ENCODE results near the gene SLF1.
"Not testable (repeated sequence)": the region's sequence is repeated elsewhere in the genome, so short reads cannot be mapped to it uniquely, and the experiment has no call there.

The SLF1 gene

DNA sequence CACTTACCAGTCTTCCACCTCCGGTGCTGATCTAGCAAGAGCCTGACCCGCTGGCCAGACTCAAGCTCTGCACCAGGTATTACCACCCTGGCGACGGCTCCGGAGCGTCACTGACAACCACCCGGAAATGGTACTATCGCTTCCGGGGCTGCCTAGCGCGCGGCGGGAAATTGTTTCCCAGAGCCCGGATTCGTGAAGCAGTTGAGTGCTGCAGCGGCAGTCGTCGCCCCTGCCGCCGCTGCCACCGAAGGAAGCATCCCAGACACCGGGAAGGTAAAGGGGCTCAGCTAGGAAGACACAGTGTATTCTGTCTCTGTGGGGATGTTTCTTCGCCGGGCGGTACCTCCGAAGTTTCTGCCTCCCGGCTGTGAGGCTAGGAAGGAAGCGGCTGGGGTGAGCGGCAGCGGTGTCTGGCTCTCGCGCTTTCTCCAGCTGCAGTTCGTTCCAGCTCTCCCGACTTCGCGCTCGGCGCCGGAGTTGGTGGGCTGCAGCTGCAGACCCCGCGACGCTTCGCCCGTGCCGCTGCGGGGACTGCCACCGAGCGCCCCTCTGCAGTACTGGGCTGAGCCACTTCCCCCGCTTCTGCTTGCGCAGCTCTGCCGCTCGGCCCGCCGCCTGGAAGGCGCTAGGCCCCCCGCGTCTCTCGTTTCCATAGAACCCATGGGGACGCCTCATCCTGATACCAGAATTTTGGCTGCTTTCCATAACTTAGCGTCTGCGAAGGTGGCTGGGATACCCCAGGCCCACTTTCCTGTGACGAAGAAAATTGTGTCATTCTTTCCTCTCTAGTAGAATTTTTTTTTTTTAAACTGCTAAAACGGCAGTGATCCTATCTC, at the start of gene SLF1, which contains the start of gene KIAA0825:
SLF1 (plus strand) TSS at position 177 of the 836 bp plus-strand sequence. CDS start 10,142 bp downstream, outside the sequence.
KIAA0825 (minus strand) TSS at position 112 of the 836 bp plus-strand sequence. CDS start 81,478 bp downstream, outside the sequence.
- in situ Hi-C loops (cut with HindIII; ENCODE audit: low sequenced_read_pairs), result no loop called here

DNA sequence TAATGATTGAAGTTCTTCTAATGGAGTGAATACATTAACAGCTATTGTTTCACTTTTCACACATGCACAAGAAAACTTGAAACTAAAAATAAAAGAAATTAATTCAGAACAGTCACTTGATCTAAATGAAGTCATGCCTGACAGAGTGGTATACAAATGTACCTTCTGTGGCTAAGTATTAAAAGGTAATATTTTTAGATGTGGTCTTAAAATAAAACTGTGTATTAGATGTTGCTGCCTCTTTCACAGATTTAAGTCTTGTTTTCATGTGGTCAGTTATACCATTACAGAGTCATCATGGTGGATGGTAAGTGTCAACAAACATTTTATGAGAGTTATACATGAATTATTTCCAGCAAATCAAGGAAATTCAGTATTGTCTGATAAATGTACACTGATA, 47.1 kb upstream of the SLF1 start:
- in situ Hi-C loops (cut with HindIII; ENCODE audit: low sequenced_read_pairs), result no loop called here

DNA sequence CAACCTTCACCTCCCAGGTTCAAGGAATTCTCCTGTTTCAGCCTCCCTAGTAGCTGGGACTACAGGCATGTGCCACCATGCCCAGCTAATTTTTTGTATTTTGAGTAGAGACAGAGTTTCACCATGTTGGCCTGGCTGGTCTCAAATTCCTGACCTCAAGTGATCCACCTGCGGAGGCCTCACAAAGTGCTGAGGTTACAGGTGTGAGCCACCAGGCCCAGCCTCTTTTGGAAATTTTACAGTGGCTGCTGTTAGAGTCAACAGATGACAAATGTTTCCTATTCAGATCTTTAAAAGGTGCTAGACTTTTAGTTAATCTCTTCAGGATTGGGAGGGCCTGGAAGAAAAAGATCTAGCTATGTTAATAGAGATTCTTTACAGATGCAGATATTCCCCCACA, 45.1 kb upstream of the SLF1 start:
- in situ Hi-C loops (cut with HindIII; ENCODE audit: low sequenced_read_pairs), result not testable (repeated sequence)

- in situ Hi-C loops (cut with HindIII; ENCODE audit: low sequenced_read_pairs), result no loop called here
Measured at GRCh38 chr5:94575196-94575595, 43.3 kb upstream of the SLF1 start.

DNA sequence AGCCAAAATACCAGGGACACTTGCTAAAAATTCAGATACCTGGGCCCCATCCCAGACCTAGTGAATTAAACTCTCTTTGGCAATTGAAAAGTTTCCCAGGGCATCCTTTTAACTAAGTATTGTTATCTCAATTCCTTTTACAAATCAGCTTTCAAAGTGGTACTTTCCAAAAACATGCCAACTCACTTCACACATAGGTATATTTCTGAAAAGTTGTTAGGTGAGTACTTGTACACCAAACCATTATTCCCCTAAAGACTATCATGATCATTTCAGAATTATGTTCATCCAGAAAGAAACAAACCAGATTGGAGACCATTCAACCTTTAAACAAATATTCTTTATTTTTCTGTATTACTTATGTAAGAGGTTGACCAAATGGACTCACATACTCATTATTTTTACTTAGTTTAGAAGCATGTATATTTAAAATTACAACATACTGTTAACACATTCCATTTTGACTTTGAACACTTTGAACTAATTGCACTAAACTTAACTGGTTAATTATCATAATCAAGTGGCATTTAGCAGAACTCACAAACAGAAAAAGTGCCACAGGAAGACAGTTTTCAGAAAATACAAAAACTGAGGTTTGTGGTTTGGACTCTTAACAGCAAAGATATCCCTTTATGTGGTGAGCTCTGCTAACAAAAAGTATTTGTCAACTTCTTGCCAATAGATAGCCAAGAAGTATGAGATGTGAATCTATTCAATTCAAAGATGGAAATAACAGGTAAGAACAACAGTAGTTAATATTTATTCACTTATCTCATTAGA, 40.8 kb upstream of the SLF1 start:
- in situ Hi-C loops (cut with HindIII; ENCODE audit: low sequenced_read_pairs), result no loop called here

GRCh38 chr5:94595281-94595840, 23.1 kb upstream of the SLF1 start:
- in situ Hi-C loops (cut with HindIII; ENCODE audit: low sequenced_read_pairs), result no loop called here

- in situ Hi-C loops (cut with HindIII; ENCODE audit: low sequenced_read_pairs), result no loop called here
Measured at GRCh38 chr5:94613583-94613982, 4.9 kb upstream of the SLF1 start.

- in situ Hi-C loops (cut with HindIII; ENCODE audit: low sequenced_read_pairs), result no loop called here
Measured at GRCh38 chr5:94614156-94614805, 4.2 kb upstream of the SLF1 start.

GRCh38 chr5:94615862-94616261, 2.6 kb upstream of the SLF1 start:
- in situ Hi-C loops (cut with HindIII; ENCODE audit: low sequenced_read_pairs), result no loop called here

DNA sequence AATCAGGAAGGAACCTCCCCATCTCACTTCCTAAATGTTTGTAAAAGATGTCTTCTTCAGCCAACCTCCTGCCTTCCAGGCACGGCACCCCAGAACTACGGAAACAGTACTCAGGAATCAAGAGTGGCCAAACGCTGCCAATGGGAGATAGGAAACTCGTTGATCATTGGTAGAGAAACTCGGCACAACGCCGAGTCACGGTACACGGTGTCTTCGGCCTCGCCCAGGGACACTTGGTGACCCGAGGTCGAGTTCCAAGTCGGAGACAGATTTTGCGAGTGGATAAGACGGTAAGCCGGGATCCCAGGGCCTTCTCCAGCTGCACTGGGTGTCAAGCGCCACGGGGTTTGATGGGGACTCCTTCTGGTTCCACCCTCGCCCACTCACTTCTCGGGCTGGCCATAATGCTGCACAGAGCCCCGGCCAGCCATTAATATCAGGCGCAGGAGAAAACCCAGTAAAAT, 408 bp upstream of the SLF1 start:
- in situ Hi-C loops (cut with HindIII; ENCODE audit: low sequenced_read_pairs), result no loop called here

- in situ Hi-C loops (cut with HindIII; ENCODE audit: low sequenced_read_pairs), result no loop called here
Measured at GRCh38 chr5:94620256-94620655, 1.8 kb downstream of the SLF1 start.

DNA sequence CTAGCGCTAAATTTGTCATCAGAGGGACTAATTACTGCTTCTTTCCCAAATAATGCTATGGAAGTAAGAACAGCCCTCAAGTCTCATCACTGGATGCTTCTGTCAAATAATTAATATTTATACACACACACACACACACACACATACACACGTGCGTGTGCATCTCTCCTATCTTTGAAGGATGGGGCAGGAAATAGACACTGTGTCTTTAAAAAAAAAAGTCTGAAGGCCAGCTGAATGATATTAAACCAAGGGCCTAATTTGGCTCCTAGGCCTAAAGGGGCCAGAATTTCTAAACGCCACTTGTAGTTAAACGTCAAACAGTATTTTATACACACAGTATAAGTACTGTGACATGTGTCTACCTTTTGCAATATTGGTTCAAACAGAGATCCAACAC, 3.3 kb downstream of the SLF1 start:
- in situ Hi-C loops (cut with HindIII; ENCODE audit: low sequenced_read_pairs), result no loop called here

DNA sequence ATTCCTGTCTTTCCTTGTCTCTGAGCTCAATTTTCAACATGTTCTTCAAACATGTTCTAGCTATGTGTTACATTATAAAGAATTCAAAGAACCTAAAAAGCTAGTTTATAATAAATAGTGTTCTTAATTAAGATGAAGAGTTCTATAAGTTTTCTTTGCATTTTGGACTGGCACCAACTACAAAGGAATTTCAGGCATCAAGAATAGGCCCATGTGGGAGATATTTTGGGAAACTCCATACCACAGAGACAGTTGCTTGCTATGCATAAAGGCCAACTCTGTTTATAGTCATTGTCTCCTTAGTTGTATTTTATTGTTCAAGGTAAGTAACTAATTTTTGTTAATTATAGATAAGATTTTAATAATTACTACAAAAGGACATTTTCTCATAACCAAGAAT, 4.5 kb downstream of the SLF1 start:
- in situ Hi-C loops (cut with HindIII; ENCODE audit: low sequenced_read_pairs), result no loop called here

DNA sequence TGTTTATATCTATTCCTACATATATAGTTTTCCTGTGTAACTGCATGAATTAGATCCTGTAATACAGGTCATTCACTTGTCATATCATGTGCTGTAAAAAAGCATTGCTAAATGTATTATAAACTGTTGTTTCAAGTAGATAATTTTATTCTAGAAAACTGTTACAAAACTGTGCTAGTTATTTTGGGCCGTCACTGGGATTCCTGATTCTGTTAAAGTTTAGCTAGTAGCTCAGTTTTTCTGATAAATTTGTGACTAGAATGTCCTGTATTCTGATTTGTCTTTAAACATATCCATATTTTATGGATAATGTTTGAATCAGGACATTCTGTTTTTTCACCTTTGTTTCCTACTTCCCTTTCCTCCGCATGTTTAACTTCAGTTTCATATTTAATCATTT, 5.4 kb downstream of the SLF1 start:
- in situ Hi-C loops (cut with HindIII; ENCODE audit: low sequenced_read_pairs), result no loop called here

GRCh38 chr5:94627191-94627590, 8.7 kb downstream of the SLF1 start:
- in situ Hi-C loops (cut with HindIII; ENCODE audit: low sequenced_read_pairs), result no loop called here

GRCh38 chr5:94632024-94632423, 13.6 kb downstream of the SLF1 start:
- in situ Hi-C loops (cut with HindIII; ENCODE audit: low sequenced_read_pairs), result no loop called here

GRCh38 chr5:94640176-94640575, 21.7 kb downstream of the SLF1 start:
- in situ Hi-C loops (cut with HindIII; ENCODE audit: low sequenced_read_pairs), result no loop called here

- in situ Hi-C loops (cut with HindIII; ENCODE audit: low sequenced_read_pairs), result no loop called here
Measured at GRCh38 chr5:94645053-94645452, 26.6 kb downstream of the SLF1 start.

DNA sequence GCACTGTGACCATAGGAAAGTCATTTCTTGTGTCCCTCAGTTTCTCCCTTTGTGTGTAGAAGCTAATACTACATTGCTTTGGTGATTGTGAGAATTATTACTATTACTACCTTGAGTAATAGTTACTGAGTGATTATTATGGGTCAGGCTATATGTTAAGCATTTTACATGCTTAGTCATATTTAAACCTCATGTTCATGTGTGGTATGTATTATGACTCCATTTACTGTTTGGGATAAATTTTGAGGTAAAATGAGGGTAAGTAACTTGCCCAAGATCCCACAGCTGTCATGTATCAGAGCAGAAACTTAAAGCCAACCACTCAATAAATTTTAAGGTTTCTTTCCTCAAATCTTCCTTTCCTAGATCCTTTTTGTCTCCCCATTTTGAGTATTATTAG, 28.3 kb downstream of the SLF1 start:
- in situ Hi-C loops (cut with HindIII; ENCODE audit: low sequenced_read_pairs), result no loop called here

- in situ Hi-C loops (cut with HindIII; ENCODE audit: low sequenced_read_pairs), result no loop called here
Measured at GRCh38 chr5:94649874-94650273, 31.4 kb downstream of the SLF1 start.

GRCh38 chr5:94658272-94658671, 39.8 kb downstream of the SLF1 start:
- in situ Hi-C loops (cut with HindIII; ENCODE audit: low sequenced_read_pairs), result no loop called here
